ENCODE data around the gene ADH1B. TPM values are rescaled to one million over a fixed set of nuclear protein-coding genes. Genes with fewer than 3 reads are reported as not detected.
A peak's percentile ranks its signal among the peaks of the same experiment; 100 is the strongest.

The ADH1B gene
- total RNA-seq, 1 donor = 0.72 TPM

- Histone ChIP-seq H3K79me2 (ENCODE audit: insufficient read depth, low read length) (no peaks in the 10 kb centered on the region), H3K4me3 (ENCODE audit: insufficient read depth, low read length) (no peak overlapping the region), H3K4me2 (ENCODE audit: insufficient read depth, low read length) (no peak overlapping the region), H4K20me1 (ENCODE audit: insufficient read depth, low read length) (no peaks in the 10 kb centered on the region), H3K27me3 (ENCODE audit: insufficient read depth, low read length) (no peaks in the 10 kb centered on the region), H3K9me3 (ENCODE audit: low read depth, low read length) (no peaks in the 10 kb centered on the region), H2AFZ (ENCODE audit: low read length) (no peak overlapping the region), H3K36me3 (ENCODE audit: insufficient read depth, low read length) (no peaks in the 10 kb centered on the region), H3K4me1 (ENCODE audit: insufficient read depth, low read length) (no peaks in the 10 kb centered on the region), H3K27ac (ENCODE audit: low read depth, low read length) (no peak overlapping the region)
- peak; percentile 3 for DNase-seq (ENCODE audit: insufficient read length, low spot score, missing footprints)
- TF ChIP-seq CTCF (IDR thresholded peaks at IDR 0.05; ENCODE audit: extremely low read depth, low read depth, low read length) = no peak
Measured at GRCh38 chr4:99264927-99265326, 56.3 kb downstream of the ADH1B start.

Other genes with a start within 250 kb of the ADH1B start
- 265 and 293 TPM in 2 replicates for gene ADH5, start 232.6 kb downstream of the ADH1B start, total RNA-seq
- gene ADH4, start 177.1 kb downstream of the ADH1B start, total RNA-seq = not detected in 2 replicates
- not detected in 2 replicates for gene ADH6, start 102.2 kb downstream of the ADH1B start, total RNA-seq
- gene ADH1A, start 30.4 kb downstream of the ADH1B start, total RNA-seq = not detected in 2 replicates
- 0.59 and 0.72 TPM in 2 replicates for gene ADH1C, start 31.3 kb upstream of the ADH1B start, total RNA-seq
- not detected in 2 replicates for gene ADH7, start 113.9 kb upstream of the ADH1B start, total RNA-seq
- not detected in 2 replicates for gene C4orf17, start 189.6 kb upstream of the ADH1B start, total RNA-seq
- 4.7 and 14.5 TPM in 2 replicates for gene TRMT10A, start 242.6 kb upstream of the ADH1B start, total RNA-seq